GM18519 (cell line): ENCODE data around the gene PRAMEF12.
"Not testable (repeated sequence)": the region's sequence is repeated elsewhere in the genome, so short reads cannot be mapped to it uniquely, and the experiment has no call there.

Experiments
- ATAC-seq: cut with Tn5 transposase; IDR thresholded peaks from one replicate; pipeline ENCODE4 v1.9.1; 2021; ENCODE audit warnings: mild to moderate bottlenecking, moderate library complexity; ENCODE audit not compliant: unreplicated experiment, low FRiP score

The PRAMEF12 gene

DNA sequence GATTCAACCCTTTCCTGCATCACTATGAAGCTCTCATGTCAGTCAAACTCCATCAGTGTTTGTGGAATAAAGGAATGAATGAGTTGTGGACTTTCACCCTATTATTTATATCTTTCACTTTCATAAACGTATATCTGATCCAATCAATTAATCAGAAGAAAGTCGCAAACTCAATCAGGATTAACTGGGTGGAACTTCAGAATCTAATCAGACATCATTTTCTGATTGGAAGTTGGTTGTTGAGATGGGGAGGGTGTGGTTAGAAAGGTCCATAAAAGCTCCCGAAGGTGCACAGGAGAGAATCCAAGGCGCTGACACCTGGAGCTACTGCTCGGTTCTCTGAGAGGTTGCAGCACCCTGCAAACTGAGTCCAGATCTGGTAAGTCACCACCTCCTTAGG is at the start of gene PRAMEF12:
TSS of gene PRAMEF12 (plus strand) at position 301 of the 400 bp plus-strand sequence. CDS start 1,130 bp downstream, outside the sequence.
- no peak for ATAC-seq

DNA sequence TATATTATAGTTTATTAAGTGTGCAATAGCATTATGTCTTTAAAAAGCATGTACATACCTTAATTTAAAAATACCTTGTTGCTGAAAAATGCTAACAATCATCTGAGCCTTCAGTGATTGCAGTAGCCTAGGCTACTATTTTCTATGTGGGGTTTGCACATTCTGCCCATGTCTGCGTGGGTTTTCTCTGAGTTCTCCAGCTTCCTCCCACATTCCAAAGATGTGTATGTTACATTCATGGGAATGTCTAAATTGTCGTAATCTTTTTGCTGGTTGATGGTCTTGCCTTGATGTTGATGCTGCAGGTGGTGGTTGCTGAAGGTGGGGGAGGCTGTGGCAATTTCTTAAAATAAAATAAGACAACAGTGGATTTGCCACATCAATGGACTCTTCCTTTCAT is 45.1 kb upstream of the PRAMEF12 start:
- ATAC-seq, result no peak

DNA sequence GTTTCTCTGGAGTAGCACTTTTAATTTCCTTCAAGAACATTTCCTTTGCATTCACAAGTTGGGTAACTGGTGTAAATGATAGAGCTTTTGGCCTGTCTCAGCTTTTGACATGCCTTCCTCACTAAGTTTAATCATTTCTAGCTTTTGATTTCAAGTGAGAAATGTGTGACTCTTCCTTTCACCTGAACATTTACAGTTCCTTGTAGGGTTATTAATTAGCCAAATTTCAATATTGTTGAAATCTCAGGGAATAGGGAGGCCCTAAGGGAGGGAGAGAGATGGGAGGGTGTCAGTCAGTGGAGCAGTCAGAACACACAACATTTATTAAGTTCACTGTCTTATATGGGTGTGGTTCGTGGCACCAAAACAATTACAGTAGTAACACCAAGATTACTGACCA is 43.4 kb upstream of the PRAMEF12 start:
- ATAC-seq, result no peak

DNA sequence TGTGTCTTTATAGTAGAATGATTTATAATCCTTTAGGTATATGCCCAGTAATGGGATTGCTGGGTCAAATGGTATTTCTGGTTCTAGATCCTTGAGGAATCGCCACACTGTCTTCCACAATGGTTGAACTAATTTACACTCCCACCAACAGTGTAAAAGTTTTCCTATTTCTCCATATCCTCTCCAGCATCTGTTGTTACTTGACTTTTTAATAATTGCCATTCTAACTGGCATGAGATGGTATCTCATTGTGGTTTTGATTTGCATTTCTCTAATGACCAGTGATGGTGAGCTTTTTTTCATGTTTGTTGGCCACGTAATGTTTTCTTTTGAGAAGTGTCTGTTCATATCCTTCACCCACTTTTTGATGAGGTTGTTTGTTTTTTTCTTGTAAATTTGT is 42.5 kb upstream of the PRAMEF12 start:
- ATAC-seq, result not testable (repeated sequence)

- no peak for ATAC-seq
Measured at GRCh38 chr1:12734651-12735050, 38.9 kb upstream of the PRAMEF12 start.

GRCh38 chr1:12738934-12739333 is 34.6 kb upstream of the PRAMEF12 start:
- no peak for ATAC-seq

GRCh38 chr1:12739613-12740012 is 33.9 kb upstream of the PRAMEF12 start:
- no peak for ATAC-seq

- ATAC-seq, result no peak
Measured at GRCh38 chr1:12741946-12742345, 31.6 kb upstream of the PRAMEF12 start.

GRCh38 chr1:12745126-12745991 is 28.2 kb upstream of the PRAMEF12 start:
- ATAC-seq, result no peak

GRCh38 chr1:12745992-12746323 is 27.6 kb upstream of the PRAMEF12 start, which contains the start of gene CFAP107:
TSS of gene CFAP107 (plus strand) at chr1:12746200. CDS start at chr1:12746431, 231 bp downstream.
- ATAC-seq, result no peak

DNA sequence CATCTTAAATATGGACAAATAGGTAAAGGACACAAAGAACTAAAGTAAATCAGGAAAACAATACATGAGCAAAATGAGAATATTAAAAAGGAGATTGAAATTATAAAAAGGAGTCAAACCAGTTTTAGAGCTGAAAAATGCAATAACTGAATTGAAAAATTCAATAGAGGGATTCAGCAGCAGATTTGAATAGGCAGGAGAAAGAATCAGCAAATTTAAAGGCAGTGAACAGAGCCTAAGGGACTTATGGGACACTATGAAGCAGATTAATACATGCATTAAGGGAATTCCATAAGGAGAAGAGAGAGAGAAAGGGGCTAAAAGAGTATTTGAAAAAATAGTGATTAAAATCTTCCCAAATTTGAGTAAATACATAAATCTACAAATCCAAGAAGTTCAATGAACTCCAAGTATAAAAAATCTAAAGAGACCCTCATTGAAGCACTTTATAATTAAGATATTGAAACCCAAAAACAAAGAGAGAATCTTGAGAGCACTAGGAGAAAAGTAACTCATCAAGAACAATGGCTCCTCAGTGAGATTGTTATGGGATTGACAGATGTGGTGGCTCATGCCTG is 24.7 kb upstream of the PRAMEF12 start:
- ATAC-seq, result no peak

GRCh38 chr1:12754738-12755137 is 18.8 kb upstream of the PRAMEF12 start:
- no peak for ATAC-seq

DNA sequence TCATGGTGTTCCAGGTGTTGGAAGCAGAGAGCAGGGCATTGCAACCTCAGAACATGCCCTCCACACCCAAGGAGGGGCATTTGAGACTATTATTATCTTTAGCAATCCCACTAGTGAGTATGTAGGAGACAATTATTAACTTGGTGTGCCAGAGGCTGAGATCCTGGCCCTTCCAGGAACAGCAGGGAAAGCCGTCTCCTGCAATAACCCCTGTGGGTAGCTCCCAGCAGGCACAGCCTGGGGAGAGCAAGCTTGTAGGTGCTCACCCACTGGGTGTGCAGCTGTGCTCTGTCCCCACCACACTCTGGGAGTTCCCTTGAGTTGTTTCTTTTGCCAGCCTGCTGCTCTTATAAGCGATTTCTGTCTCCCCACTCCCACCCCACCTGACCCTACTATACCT is 17.3 kb upstream of the PRAMEF12 start:
- ATAC-seq, result no peak

DNA sequence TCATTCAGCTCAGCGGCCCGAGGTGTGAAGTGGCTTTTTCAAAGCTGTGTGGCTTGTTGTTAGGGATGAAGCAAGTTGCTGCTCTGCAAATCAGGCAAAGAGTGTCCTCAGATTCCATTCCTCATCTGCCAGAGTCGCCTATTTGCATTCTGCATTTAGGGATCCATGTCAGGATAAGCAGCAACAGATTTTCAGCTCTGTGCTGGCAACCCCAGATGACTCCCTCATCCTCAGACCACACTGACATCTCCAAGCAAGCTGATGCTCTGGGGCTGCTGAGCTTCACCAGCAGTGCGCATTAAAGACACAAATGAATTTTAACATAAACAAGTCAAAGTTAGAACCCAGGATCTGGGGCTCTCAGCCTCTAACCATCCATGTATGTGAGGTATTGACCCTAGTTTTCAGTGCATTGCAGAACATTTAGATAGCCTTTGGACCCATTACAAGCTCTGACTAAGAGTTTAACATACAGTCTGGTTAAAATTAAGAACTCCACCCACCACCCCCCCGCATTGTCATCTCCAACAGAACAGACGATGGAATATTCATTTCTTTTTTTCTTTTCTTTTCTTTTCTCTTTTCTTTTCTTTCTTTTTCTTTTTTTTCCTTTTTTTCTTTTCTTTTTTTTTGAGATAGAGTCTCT is 16.6 kb upstream of the PRAMEF12 start:
- ATAC-seq, result no peak

DNA sequence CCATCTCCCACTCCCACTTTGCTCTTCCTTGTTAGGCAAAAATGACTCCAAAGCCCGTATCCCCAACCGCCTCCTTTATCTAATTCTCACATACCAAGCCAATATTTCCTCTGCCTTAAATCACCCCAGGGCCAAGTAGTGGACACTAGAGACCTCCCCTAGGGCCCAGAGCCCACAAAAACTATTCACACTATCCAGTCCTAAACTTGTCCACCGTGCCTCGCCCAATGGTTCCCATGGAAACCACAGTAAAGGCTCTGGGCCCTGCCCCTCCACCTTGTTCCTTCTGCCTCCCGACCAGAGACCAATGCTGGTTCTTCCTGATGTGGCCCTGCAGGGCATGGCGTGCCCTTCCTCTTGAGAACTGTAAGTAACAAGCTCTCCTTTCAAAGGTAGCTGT is 15.7 kb upstream of the PRAMEF12 start:
- ATAC-seq, result no peak

DNA sequence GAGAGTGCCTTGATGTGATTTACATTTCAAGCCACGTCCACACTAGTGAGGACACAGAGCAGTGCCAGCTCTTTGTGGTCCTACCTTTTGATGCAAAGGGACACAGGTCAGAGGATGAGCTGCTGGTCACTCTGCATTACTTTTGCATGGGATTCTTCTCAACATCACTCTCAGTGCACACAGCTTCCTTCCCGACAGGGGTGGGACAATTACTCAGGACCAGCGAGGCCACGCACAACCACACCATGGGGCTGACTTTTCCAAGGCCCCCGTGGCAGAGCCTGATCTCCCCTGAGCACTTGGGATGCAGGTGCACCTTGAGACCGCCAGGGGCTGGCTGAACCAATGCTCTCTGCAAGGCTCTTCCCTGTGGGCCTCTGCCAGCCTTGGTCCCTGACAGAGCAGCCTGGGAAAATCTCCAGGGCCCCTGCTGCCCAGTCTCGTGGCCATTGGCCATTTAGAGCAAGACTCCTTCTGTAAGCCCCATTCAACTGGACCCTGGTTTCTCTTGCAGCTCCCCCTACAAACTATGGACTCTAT is 13.2 kb upstream of the PRAMEF12 start:
- no peak for ATAC-seq

- ATAC-seq, result no peak
Measured at GRCh38 chr1:12761781-12762180, 11.8 kb upstream of the PRAMEF12 start.

- no peak for ATAC-seq
Measured at GRCh38 chr1:12762766-12763165, 10.8 kb upstream of the PRAMEF12 start.

- ATAC-seq, result no peak
Measured at GRCh38 chr1:12763479-12763878, 10.1 kb upstream of the PRAMEF12 start.

DNA sequence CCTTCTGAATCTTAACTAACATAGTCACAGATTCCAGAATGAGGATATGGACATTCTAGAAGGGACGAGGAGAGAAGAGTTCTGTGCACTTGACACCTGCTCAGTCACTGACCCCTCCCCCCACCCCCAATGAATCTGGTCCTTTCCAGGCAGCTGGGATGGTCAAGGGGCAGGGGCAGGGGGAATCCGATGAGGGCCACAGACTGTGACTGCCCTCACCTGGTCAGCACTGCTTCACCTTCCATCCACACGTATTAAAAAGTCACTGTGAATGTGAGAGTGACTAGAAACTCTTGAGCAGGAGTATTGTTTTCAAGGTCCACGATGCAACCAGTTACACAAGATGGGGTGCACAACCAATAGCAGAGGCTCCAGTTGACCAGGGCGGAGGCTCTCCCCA is 9.5 kb upstream of the PRAMEF12 start:
- no peak for ATAC-seq

DNA sequence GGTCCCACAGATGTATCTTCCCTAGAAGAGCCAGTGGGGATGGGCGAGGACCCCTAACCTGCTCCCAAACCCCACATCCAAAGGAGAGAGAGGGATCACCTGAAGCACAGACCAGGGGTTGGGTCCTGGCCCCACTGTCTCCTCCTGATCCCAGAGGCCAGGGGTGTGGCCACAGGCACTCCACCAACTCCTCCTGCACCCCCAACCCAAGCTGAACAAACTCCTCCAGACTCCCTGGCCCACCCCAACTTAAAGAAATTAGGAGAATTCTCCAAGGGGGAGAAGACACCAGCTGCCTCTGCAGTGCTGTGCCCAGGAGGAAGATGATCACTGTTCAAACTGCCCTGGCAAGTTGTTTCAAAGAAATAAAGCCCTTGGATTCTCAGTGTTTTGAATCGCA is 4.5 kb upstream of the PRAMEF12 start:
- no peak for ATAC-seq
